H9 (cell line): ENCODE results near the gene KBTBD2. TPM values are rescaled to one million over a fixed set of nuclear protein-coding genes. Genes with fewer than 3 reads are reported as not detected.

Experiments used
- DNase-seq: peaks from one replicate; pipeline ENCODE4 v3.0.0-alpha.2; 2017
- H2AFZ ChIP-seq: one replicate; pipeline ENCODE4 v1.6.1; 2013; ENCODE audit warnings: mild to moderate bottlenecking, low read length, control low read depth, moderate library complexity
- H2AK5ac ChIP-seq: 2 replicates; pipeline ENCODE4 v1.6.1; 2013; ENCODE audit warnings: low read length, control low read depth, mixed read lengths; ENCODE audit not compliant: insufficient read length
- H2BK120ac ChIP-seq: one replicate; pipeline ENCODE4 v1.6.1; 2013; ENCODE audit warnings: low read depth, mild to moderate bottlenecking, low read length, control low read depth, inconsistent platforms; ENCODE audit not compliant: poor library complexity, severe bottlenecking
- H2BK12ac ChIP-seq: 2 replicates; pipeline ENCODE4 v1.6.1; 2013; ENCODE audit warnings: low read length, control low read depth, mixed read lengths, low read depth; ENCODE audit not compliant: insufficient read length
- H2BK15ac ChIP-seq: 2 replicates; pipeline ENCODE4 v1.6.1; 2013; ENCODE audit warnings: low read depth, low read length, control low read depth
- H2BK20ac ChIP-seq: one replicate; pipeline ENCODE4 v1.6.1; 2013; ENCODE audit warnings: low read depth, mild to moderate bottlenecking, low read length, control low read depth, inconsistent platforms; ENCODE audit not compliant: poor library complexity, severe bottlenecking
- H2BK5ac ChIP-seq: 2 replicates; pipeline ENCODE4 v1.6.1; 2013; ENCODE audit warnings: low read length, control low read depth, mixed read lengths; ENCODE audit not compliant: insufficient read length
- H3K14ac ChIP-seq: 2 replicates; pipeline ENCODE4 v1.6.1; 2013; ENCODE audit warnings: low read length, control low read depth; ENCODE audit not compliant: insufficient read depth
- H3K18ac ChIP-seq: 2 replicates; pipeline ENCODE4 v1.6.1; 2013; ENCODE audit warnings: low read depth, mild to moderate bottlenecking, mixed read lengths, low read length, control low read depth; ENCODE audit not compliant: insufficient read length
- H3K23ac ChIP-seq: 2 replicates; pipeline ENCODE4 v1.6.1; 2013; ENCODE audit warnings: low read length, control low read depth, mixed read lengths, low read depth; ENCODE audit not compliant: insufficient read length
- H3K23me2 ChIP-seq: 2 replicates; pipeline ENCODE4 v1.6.1; 2013; ENCODE audit warnings: low read depth, mild to moderate bottlenecking, mixed read lengths, low read length, control low read depth; ENCODE audit not compliant: insufficient read length, poor library complexity, severe bottlenecking
- H3K27ac ChIP-seq: 2 replicates; pipeline ENCODE4 v1.5.1; 2013; ENCODE audit warnings: low read length, control low read depth, mixed read lengths, low read depth; ENCODE audit not compliant: insufficient read length
- H3K27me3 ChIP-seq: 2 replicates; pipeline ENCODE4 v1.6.1; 2013; ENCODE audit warnings: low read length, control low read depth, inconsistent platforms; ENCODE audit not compliant: insufficient read depth
- H3K4ac ChIP-seq: 2 replicates; pipeline ENCODE4 v1.6.1; 2013; ENCODE audit warnings: low read depth, mild to moderate bottlenecking, control low read depth, inconsistent platforms, low read length, moderate library complexity
- H3K4me1 ChIP-seq: 2 replicates; pipeline ENCODE4 v1.6.1; 2013; ENCODE audit warnings: low read length, control low read depth, inconsistent platforms; ENCODE audit not compliant: insufficient read depth
- H3K4me2 ChIP-seq: 2 replicates; pipeline ENCODE4 v1.6.1; 2013; ENCODE audit warnings: low read length, control low read depth, mixed read lengths; ENCODE audit not compliant: insufficient read length, insufficient read depth
- H3K56ac ChIP-seq: 2 replicates; pipeline ENCODE4 v1.6.1; 2013; ENCODE audit warnings: low read depth, mild to moderate bottlenecking, mixed read lengths, low read length, control low read depth; ENCODE audit not compliant: insufficient read length
- H3K79me1 ChIP-seq: 2 replicates; pipeline ENCODE4 v1.6.1; 2013; ENCODE audit warnings: low read depth, mild to moderate bottlenecking, moderate library complexity, low read length, control low read depth, inconsistent platforms; ENCODE audit not compliant: insufficient read depth, poor library complexity, severe bottlenecking
- H3K79me2 ChIP-seq: 2 replicates; pipeline ENCODE4 v1.6.1; 2013; ENCODE audit warnings: low read length, control low read depth, inconsistent platforms; ENCODE audit not compliant: insufficient read depth
- H3K9ac ChIP-seq: 2 replicates; pipeline ENCODE4 v1.6.1; 2013; ENCODE audit warnings: low read length, control low read depth, mixed read lengths; ENCODE audit not compliant: insufficient read length; ENCODE audit errors: extremely low read depth
- H3K9me3 ChIP-seq: one replicate; pipeline ENCODE4 v1.6.1; 2013; ENCODE audit warnings: low read depth, low read length, inconsistent platforms; ENCODE audit not compliant: control insufficient read depth
- H3T11ph ChIP-seq: one replicate; pipeline ENCODE4 v1.6.1; 2013; ENCODE audit warnings: mild to moderate bottlenecking, low read length, control low read depth, inconsistent platforms
- H4K20me1 ChIP-seq: one replicate; pipeline ENCODE4 v1.6.1; 2013; ENCODE audit not compliant: control insufficient read depth, insufficient read length, insufficient read depth
- H4K5ac ChIP-seq: 2 replicates; pipeline ENCODE4 v1.6.1; 2013; ENCODE audit warnings: low read depth, mild to moderate bottlenecking, mixed read lengths, low read length, control low read depth; ENCODE audit not compliant: insufficient read length
- H4K8ac ChIP-seq: replicated peaks from 2 replicates; pipeline ENCODE4 v1.6.1; 2013; ENCODE audit warnings: low read length, control low read depth, mixed read lengths, low read depth; ENCODE audit not compliant: insufficient read length
- H4K91ac ChIP-seq: 2 replicates; pipeline ENCODE4 v1.6.1; 2013; ENCODE audit warnings: low read depth, mild to moderate bottlenecking, moderate library complexity, mixed read lengths, low read length, control low read depth; ENCODE audit not compliant: insufficient read length
- H3K27ac Mint-ChIP-seq, 3 experiments: 2 replicates in 2 of 3; 3 replicates in 1 of 3; pipeline ENCODE4 v1.8.0; 2020 to 2021; ENCODE audit warnings: mixed read lengths in 3 of 3, mild to moderate bottlenecking in 1 of 3, moderate library complexity in 1 of 3
- H3K27me3 Mint-ChIP-seq: 2 replicates; pipeline ENCODE4 v1.8.0; 2021; ENCODE audit warnings: low read depth, mild to moderate bottlenecking, moderate library complexity, mixed read lengths
- H3K36me3 Mint-ChIP-seq, 3 experiments: 2 replicates in 2 of 3; 3 replicates in 1 of 3; pipeline ENCODE4 v1.8.0; 2020 to 2021; ENCODE audit warnings: low read depth in 3 of 3, mixed read lengths in 3 of 3; ENCODE audit not compliant: insufficient read depth in 1 of 3
- H3K4me1 Mint-ChIP-seq, 2 experiments: 2 replicates each; pipeline ENCODE4 v1.8.0; 2020; ENCODE audit warnings: mixed read lengths in 2 of 2
- H3K4me3 Mint-ChIP-seq, 2 experiments: 2 replicates in 1 of 2; 3 replicates in 1 of 2; pipeline ENCODE4 v1.8.0; 2020 to 2021; ENCODE audit warnings: mild to moderate bottlenecking in 2 of 2, mixed read lengths in 2 of 2, moderate library complexity in 1 of 2
- H3K9me3 Mint-ChIP-seq, 2 experiments: 2 replicates in 1 of 2; 3 replicates in 1 of 2; pipeline ENCODE4 v1.8.0; 2020; ENCODE audit warnings: mild to moderate bottlenecking in 2 of 2, mixed read lengths in 2 of 2, moderate library complexity in 1 of 2
- WGBS: extraction: QIAGEN DNeasy Blood & Tissue Kit; methylation state at CpG from one replicate; pipeline ENCODE4 v1.1.7; 2013; ENCODE audit warnings: missing lambda C conversion rate, low lambda C conversion rate, mixed read lengths; ENCODE audit not compliant: insufficient read length; ENCODE audit errors: extremely low coverage; 5-methylcytosine and 5-hydroxymethylcytosine counted together
- total RNA-seq: library from RNA; stranded (reverse); gene quantifications from 2 replicates; pipeline ENCODE4 v1.2.1, GENCODE V29; 2021
- TF ChIP-seq, protein P1 (sequence below): fragments of 200-600 bp; sonication (generic); conservative IDR thresholded peaks from 3 replicates; pipeline ENCODE4 v1.8.0; 2021; ENCODE audit warnings: antibody characterized with exemption, mild to moderate bottlenecking

The KBTBD2 gene
- total RNA-seq, 1 experiment from 2014 or later = 34.2 TPM

DNA sequence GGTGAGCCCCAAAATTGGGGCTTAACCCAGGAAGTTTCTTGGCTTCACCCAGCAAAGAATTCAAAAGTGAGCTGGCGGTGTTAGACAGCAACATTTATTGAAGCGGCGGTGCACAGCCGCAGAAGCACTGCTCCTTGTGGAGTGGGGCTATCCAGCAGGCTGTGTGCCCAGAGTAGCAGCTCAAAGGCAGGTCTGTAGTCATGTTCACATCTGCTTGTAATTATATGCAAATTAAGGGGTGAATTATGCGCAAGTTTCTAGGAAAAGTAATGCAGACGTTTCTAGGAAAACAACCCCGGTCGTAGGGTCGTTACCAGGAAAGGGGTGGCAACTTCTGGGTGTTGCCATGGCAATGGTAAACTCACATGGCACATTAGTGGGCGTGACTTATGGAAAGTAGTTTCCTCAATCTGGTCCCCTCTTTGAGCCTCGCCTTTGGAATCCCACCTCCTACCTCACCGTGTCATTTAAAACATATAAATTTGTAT, 13.7 kb upstream of the KBTBD2 start:
- H2BK15ac ChIP-seq = no peak overlapping the region
- WGBS = no CpG with 5 or more reads among the region's 12 CpGs
- Mint-ChIP-seq H3K36me3 (no peaks in the 10 kb centered on the region), H3K4me1 (peaks cover 0 to 13% of the 10 kb centered on the region in 2 experiments; a peak in 2 of 4 replicates), H3K9me3 (no peaks in the 10 kb centered on the region), H3K27me3 (peaks cover 16% of the 10 kb centered on the region), H3K27ac (peak overlapping the region in 1 of 3 experiments; percentile 79; a peak in 3 of 7 replicates), H3K4me3 (peak overlapping the region; percentile 56 to 57)
- H3K27me3 ChIP-seq = no peaks in the 10 kb centered on the region
- H3K9me3 ChIP-seq = no peaks in the 10 kb centered on the region
- H2AK5ac ChIP-seq = no peak overlapping the region
- H2BK12ac ChIP-seq = no peak overlapping the region
- no peak overlapping the region for H4K91ac ChIP-seq
- peak overlapping the region; percentile 48 for H2BK120ac ChIP-seq
- H3K18ac ChIP-seq = peak overlapping the region; percentile 28
- no peak overlapping the region for H3K56ac ChIP-seq
- H2BK20ac ChIP-seq = no peak overlapping the region
- peak overlapping the region; percentile 87 for H3K4me2 ChIP-seq
- TF ChIP-seq, protein P1, sequence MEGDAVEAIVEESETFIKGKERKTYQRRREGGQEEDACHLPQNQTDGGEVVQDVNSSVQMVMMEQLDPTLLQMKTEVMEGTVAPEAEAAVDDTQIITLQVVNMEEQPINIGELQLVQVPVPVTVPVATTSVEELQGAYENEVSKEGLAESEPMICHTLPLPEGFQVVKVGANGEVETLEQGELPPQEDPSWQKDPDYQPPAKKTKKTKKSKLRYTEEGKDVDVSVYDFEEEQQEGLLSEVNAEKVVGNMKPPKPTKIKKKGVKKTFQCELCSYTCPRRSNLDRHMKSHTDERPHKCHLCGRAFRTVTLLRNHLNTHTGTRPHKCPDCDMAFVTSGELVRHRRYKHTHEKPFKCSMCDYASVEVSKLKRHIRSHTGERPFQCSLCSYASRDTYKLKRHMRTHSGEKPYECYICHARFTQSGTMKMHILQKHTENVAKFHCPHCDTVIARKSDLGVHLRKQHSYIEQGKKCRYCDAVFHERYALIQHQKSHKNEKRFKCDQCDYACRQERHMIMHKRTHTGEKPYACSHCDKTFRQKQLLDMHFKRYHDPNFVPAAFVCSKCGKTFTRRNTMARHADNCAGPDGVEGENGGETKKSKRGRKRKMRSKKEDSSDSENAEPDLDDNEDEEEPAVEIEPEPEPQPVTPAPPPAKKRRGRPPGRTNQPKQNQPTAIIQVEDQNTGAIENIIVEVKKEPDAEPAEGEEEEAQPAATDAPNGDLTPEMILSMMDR = no peak
- H2BK5ac ChIP-seq = no peak overlapping the region
- no peak overlapping the region for H4K8ac ChIP-seq
- no peak overlapping the region for H3K27ac ChIP-seq
- peak overlapping the region; percentile 36 for H3T11ph ChIP-seq
- no peak overlapping the region for H4K5ac ChIP-seq
- H3K79me2 ChIP-seq = no peaks in the 10 kb centered on the region
- no peak overlapping the region for H3K23ac ChIP-seq
- H3K14ac ChIP-seq = 0 out of 2 replicates have a peak overlapping the region, but pooled peaks have one; percentile 6
- H3K23me2 ChIP-seq = peaks cover 4% of the 10 kb centered on the region
- peak; percentile 90 for DNase-seq
- H3K4ac ChIP-seq = no peak overlapping the region
- no peaks in the 10 kb centered on the region for H3K79me1 ChIP-seq
- no peaks in the 10 kb centered on the region for H4K20me1 ChIP-seq
- H2AFZ ChIP-seq = peak overlapping the region; percentile 94
- peaks cover 3% of the 10 kb centered on the region; the same call in 1 of the 2 replicates for H3K4me1 ChIP-seq
- peak overlapping the region; percentile 5 for H3K9ac ChIP-seq
